ENCODE data around the gene FAM174C.
A peak's percentile ranks its signal among the peaks of the same experiment; 100 is the strongest.

FAM174C gene

DNA sequence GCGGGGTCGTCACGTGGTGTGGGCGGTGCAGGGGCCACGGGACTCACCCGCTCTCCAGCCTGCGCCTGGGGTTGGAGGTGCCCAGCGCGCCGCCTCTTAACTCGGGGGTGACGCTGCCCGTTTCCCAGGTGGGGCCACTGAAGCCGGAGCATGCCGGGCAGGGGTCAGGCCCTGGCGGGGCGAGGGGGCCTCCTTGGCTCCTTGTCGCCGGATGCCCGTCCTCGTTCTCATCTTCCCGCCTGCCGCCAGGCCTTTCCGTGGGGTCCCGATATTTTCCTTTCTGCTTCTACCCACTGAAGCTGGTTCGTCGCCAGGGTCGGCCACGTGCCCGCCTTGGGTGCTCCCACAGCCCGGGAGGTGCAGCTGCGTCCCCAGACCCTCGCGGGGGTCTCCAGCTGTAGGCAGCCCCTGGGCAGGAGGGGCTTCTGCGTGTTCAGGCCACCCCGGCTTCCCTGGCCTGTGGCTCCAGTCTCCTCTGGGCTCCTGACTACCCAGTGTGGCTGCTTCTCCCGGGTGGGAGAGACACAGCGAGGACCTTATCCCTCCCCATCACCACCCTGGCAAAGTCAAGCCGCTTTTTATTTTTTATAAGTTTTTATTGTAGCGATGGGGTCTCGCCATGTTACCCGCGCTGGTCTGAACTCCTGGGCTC is 772 bp downstream of the FAM174C start:
- no peak for DNase-seq

- no peak for DNase-seq
Measured at GRCh38 chr19:1276628-1277022, 1.3 kb downstream of the FAM174C start.

DNA sequence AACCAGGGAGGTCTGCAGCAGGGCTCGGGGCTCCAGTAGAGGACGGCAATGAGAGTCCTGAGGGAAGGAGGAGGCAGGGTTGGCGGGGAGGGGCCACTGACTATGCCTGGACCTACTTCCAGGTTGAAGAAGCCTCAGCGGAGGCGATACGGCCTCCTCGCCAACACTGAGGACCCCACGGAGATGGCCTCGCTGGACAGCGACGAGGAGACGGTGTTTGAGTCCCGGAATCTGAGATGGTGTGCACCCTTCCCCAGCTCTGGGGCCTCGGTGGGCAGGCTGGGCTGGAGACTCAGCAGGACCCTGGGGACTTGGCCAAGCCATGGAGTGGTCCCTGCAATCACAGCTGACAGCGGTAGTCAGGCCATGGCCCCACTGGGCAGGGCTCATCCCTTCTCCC is 1.7 kb downstream of the FAM174C start:
- DNase-seq: no peak

DNA sequence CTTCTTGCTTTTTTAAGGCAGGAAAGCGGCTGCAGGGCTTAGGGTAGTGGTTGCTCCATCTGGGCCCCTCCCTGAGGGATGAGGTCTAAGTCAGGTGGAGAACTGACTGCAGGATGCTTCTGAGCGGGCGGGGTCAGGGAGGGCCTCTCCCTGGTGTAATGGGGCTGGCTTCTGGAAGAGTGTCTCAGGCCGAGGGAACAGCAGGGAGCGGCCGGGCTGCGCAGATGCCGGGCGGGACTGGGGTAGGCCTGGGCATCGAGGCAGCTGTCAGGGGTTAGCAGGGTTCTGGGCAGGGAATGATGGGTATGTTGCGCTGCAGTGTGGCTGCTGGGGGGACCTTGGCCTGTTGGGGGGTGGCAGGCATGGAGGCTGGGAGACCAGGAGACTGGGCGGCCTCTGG is 2.7 kb downstream of the FAM174C start:
- no peak for DNase-seq

GRCh38 chr19:1278713-1279660 is 3.7 kb downstream of the FAM174C start:
- DNase-seq: no peak

GRCh38 chr19:1279782-1280341 is 4.5 kb downstream of the FAM174C start:
- DNase-seq: peak; percentile 84

DNA sequence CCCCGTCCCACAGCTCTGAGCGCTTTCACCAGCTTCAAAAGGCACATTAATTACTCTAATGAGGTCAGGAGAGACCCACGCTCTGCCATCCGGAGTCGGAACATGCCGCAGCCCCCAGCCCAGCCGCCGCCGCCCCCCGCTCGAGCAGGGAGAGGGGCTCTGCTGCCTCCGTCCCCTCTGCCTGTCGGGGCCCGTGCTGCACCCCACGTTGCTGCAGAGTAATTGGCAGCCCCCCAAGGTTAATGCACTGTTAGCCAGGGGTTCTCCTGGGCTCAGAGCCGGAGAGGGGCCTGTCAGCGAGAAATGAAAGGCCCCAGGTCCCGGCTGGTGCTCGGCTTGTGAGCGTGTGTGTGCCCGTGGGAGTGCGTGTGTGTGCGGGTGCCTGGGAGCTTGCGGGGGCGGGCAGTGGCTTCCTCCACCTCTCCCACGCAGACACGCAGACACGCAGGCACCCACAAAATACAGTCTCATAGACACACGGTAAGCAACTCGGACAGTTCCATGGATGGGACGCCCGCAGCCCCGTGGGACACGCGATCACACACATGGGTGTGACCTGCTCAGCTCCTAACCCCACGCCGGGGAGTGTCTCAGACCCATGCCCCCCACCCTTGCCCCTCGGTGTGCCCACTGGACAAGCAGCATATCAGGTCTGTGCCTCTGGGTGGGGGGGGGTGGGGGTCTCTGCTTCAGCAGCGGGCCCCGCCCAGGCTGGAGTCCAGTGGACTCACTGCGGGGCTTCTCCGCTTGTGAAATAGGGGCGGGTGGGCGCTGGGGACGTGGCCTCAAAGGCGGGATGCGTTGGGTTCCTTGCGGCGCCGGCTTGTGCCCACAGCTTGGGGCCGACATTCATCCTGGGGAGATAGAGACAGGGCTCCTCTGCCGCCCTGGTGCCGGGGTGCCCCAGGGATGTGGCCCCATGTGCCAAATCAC is 5.6 kb downstream of the FAM174C start:
- DNase-seq: no peak

GRCh38 chr19:1281569-1282287 is 6.4 kb downstream of the FAM174C start:
- DNase-seq: no peak

GRCh38 chr19:1282588-1283206 is 7.4 kb downstream of the FAM174C start:
- peak; percentile 22 for DNase-seq

- DNase-seq: no peak
Measured at GRCh38 chr19:1283207-1283916, 8.0 kb downstream of the FAM174C start.

DNA sequence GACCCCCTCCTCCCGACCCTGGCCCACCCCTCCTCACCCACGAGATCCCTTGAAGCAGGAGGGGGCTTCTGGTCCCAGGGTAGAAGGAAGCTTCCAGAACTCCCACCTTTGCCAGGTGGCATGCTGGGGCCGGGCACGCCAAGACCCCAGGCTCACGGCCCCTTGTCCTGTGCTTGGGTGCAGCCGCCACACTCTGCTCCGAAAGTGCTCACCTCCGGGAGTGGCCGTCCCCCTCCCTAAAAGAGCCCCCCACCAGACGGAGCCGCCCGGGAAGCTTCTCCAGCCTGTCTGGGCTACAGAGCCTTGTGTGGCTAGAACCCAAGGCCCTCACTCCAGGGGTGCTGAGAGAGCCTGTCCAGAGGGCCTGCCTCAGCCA is 8.6 kb downstream of the FAM174C start:
- no peak for DNase-seq

GRCh38 chr19:1284293-1284978 is 9.1 kb downstream of the FAM174C start:
- no peak for DNase-seq

DNA sequence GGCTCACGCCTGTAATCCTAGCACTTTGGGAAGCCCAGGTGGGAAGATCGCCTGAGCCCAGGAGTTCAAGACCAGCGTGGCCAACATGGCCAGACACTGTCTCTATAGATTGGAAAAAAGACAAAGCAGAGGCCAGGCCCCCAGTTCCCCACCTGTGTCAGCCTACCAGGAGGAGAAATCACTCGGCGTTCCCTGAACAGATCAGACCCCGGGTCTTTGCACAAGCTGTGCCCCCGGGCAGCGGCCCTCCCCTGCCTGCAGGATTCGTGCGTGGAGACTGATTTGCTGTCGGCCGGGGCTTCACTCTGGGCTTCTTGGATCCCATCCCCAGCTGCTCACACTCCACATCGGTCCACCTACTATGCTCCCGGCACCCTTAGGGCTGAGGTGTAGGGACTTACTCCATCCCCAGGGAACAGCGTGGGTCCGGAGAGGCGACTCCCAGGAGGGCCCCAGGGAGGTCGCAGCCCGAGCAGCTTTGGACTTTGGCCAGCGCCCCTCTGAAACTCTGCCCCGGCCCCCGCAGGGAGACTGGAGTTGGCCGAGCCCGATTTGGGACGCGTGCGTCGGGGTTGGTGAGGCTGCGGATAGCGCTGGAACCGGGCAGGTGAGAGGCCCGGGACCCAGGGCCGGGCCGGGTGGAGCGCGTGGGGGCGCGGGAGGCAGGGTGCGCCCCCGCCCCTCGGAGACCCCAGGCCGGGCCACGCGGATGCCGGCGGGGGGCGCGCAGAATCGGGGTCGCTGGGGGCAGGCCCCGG is 9.8 kb downstream of the FAM174C start:
- DNase-seq: no peak

DNA sequence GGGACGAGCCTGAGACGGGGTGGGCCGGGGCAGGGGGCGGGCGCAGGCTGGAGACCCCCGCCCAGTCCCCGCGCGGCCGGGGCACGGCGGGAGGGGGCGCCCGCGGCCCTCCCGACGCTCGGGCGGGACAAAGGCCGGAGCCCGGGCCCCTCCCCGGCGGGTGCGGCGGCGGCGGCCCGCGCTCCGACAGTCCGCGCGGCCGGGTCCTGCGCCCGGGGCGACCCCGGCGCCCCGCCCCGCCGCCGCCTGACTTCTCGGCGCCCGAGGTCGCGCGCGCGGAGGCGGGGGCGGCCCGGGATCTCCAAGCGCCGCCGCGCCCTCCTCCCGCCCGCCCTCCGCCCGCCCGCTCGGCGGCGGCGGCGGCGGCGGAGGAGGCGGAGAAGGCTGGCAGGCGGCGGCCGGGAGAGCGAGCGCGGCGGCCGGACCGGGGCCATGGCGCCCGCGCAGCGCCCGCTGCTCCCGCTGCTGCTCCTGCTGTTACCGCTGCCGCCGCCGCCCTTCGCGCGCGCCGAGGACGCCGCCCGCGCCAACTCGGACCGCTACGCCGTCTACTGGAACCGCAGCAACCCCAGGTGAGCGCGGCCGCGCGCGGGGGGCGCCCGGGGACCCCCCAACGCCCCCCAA is 10.5 kb downstream of the FAM174C start, which contains the start of gene EFNA2:
TSS of gene EFNA2 (plus strand) at position 137 of the 624 bp plus-strand sequence. CDS start at position 433, 296 bp downstream.
- DNase-seq: no peak

DNA sequence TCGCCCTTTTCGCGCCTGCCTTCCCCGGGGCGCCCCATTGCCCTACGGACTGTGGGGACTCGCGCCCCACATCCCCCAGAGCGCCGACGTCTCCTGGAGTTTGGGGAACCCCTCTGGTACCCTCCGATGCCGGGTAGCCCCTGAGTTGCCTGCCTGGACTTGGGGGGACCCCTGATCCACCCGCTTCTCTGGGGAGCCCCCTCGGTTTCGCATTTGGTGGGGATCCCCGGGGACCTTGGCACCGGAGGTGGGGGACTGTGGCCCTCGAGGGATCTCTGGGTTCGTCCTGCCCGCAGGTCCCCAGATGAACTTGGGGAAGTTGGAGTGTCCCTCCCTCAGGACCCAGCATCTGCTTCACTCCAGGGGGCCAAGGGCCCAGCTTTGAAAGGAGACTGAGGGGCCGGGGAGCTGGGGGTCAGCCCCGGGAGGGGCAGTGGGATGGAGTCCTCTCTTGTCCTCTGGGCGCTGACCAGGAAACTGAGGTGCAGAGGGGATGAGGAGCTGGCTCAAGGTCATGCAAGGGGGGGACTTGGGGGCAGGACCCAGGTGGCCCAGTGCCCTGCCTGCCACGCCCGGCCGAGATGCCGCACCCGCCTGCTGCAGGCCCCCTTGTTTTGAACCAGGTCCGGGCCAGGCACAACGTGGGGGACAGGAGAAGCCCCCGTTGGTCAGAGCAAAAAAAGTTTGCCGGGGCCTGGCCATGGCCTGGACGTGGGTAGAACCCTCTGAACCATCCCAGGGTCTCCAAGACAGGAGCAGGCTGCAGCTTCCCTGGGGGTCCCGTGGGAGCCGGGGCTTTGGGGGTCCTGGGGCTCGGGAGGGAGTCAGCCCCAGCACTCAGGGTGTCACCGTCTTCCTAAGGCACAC is 11.4 kb downstream of the FAM174C start:
- no peak for DNase-seq

DNA sequence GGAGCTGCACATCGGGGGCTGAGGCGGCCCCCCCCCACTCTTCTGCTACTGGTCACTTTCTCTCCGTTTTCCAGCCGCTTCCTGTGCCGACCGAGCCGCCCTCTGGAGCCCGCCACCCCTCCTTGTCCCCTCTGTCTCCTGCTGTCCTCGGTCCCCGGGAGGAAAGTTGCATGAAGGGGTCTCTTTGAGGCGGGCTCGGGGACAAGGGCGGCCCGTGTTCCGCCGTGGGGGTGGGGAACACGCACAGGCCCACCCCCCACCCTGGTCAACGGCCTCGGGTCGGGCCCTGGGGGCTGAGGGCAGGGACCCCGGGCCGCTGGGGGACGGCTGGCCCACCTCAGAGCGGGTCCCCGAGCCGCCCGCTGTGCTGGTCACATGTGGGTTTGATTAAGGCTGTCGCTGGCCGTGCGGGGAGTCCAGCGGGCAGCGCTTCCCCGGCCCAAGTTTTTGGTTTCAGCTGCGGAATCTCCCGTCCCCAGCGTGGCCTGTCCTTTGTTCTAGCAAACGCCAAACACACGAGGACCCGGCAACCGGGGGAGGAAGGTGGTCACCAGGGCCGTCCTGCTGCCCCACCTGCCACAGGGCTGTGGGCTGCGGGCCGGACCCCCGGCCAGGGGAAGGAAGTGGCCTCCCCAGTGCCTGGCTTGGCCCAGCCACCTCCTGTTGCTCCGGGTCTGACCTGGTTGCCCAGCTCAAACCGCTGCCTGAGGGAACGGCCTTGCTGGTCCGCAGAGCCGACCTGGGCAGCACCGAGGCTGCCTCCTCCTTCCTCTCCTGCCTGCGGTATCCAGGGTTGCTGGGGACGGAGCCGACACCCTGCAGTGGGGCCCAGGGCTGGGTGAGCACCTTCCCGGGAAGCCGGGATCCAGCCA is 12.3 kb downstream of the FAM174C start:
- DNase-seq: no peak

DNA sequence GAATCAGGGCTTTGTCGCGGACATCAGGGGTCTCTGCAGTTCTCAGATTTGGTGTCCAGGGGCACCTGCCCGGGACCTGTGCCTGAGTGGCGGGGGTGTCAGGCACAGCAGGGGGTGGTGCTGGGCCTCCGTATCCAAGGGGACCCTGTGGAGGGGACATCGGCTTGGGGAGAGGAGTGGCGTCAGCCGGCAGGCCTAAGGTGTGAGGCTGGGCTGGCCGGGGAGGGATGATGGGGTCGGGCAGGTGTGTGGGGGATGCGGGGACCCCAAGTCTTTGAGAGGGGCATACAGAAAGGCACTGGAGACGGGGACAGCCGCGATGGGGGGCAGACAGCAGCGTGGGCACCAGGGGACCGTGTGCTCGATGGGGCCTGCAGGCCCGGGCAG is 12.9 kb downstream of the FAM174C start:
- DNase-seq: no peak

Data from NCI-H82 (cell line).